ENCODE results near the gene GAS1. TPM values are rescaled to one million over a fixed set of nuclear protein-coding genes. Genes with fewer than 3 reads are reported as not detected.

Gene GAS1
- 56.5 to 70.3 TPM (median 70.0 TPM) in 3 replicates for total RNA-seq
- long read RNA-seq, transcript GAS1-201 (1 exons, 2,827 nt): major isoform, 67 of 67 reads
- long read RNA-seq, partial matches to known transcripts: 0 of 67 reads
- long read RNA-seq, other reads (novel, unspliced or antisense): 0 of 67 reads

- H3K27me3 Mint-ChIP-seq (ENCODE audit: low read depth): no peaks in the 10 kb centered on the region
These were observed at the start of gene GAS1 for GRCh38 chr9:86947146-86948073. Gene GAS1 (minus strand): TSS chr9:86947506. CDS start chr9:86946779, 727 bp downstream.

GRCh38 chr9:86994231-86994630 lies 46.9 kb upstream of the GAS1 start:
- Mint-ChIP-seq H3K27me3 (ENCODE audit: low read depth) (no peaks in the 10 kb centered on the region), H3K4me1 (ENCODE audit: low read depth) (peaks cover 6% of the 10 kb centered on the region), H3K4me3 (ENCODE audit: unreplicated experiment) (no peak overlapping the region), H3K27ac (ENCODE audit: unreplicated experiment) (no peak overlapping the region), H3K9me3 (ENCODE audit: low read depth) (no peaks in the 10 kb centered on the region), H3K36me3 (ENCODE audit: low read depth) (no peaks in the 10 kb centered on the region)
- TF ChIP-seq CTCF (IDR thresholded peaks at IDR 0.05): no peak
- DNase-seq (ENCODE audit: low spot score): no peak

More at GRCh38 chr9:86947146-86948073, at the start of gene GAS1:
- Mint-ChIP-seq H3K9me3 (ENCODE audit: low read depth) (peaks cover 9% of the 10 kb centered on the region), H3K27ac (ENCODE audit: unreplicated experiment) (peak within 1 kb of the TSS; percentile 85), H3K4me1 (ENCODE audit: low read depth) (peaks cover 48% of the 10 kb centered on the region), H3K4me3 (ENCODE audit: unreplicated experiment) (peak within 1 kb of the TSS; percentile 90), H3K36me3 (ENCODE audit: low read depth) (peaks cover 2% of the 10 kb centered on the region)
- peak; percentile 16 for TF ChIP-seq CTCF (IDR thresholded peaks at IDR 0.05)
- peak; percentile 95 for DNase-seq (ENCODE audit: low spot score)

- H3K4me3 Mint-ChIP-seq (ENCODE audit: unreplicated experiment): no peak overlapping the region
- H3K27me3 Mint-ChIP-seq (ENCODE audit: low read depth): no peaks in the 10 kb centered on the region
- TF ChIP-seq CTCF (IDR thresholded peaks at IDR 0.05): no peak
- no peak for DNase-seq (ENCODE audit: low spot score)
- no peak overlapping the region for H3K27ac Mint-ChIP-seq (ENCODE audit: unreplicated experiment)
- peaks cover 6% of the 10 kb centered on the region for H3K4me1 Mint-ChIP-seq (ENCODE audit: low read depth)
- H3K9me3 Mint-ChIP-seq (ENCODE audit: low read depth): no peaks in the 10 kb centered on the region
- H3K36me3 Mint-ChIP-seq (ENCODE audit: low read depth): no peaks in the 10 kb centered on the region
These were observed 46.5 kb upstream of the GAS1 start for GRCh38 chr9:86993830-86994229.

GRCh38 chr9:86991077-86991476 lies 43.8 kb upstream of the GAS1 start:
- Mint-ChIP-seq H3K27me3 (ENCODE audit: low read depth) (no peaks in the 10 kb centered on the region), H3K4me3 (ENCODE audit: unreplicated experiment) (no peak overlapping the region), H3K27ac (ENCODE audit: unreplicated experiment) (no peak overlapping the region), H3K36me3 (ENCODE audit: low read depth) (no peaks in the 10 kb centered on the region), H3K9me3 (ENCODE audit: low read depth) (no peaks in the 10 kb centered on the region), H3K4me1 (ENCODE audit: low read depth) (peaks cover 14% of the 10 kb centered on the region)
- no peak for TF ChIP-seq CTCF (IDR thresholded peaks at IDR 0.05)
- no peak for DNase-seq (ENCODE audit: low spot score)

- no peaks in the 10 kb centered on the region for H3K27me3 Mint-ChIP-seq (ENCODE audit: low read depth)
- H3K9me3 Mint-ChIP-seq (ENCODE audit: low read depth): no peaks in the 10 kb centered on the region
- H3K4me3 Mint-ChIP-seq (ENCODE audit: unreplicated experiment): no peak overlapping the region
- peaks cover 14% of the 10 kb centered on the region for H3K4me1 Mint-ChIP-seq (ENCODE audit: low read depth)
- H3K27ac Mint-ChIP-seq (ENCODE audit: unreplicated experiment): no peak overlapping the region
- DNase-seq (ENCODE audit: low spot score): no peak
- no peaks in the 10 kb centered on the region for H3K36me3 Mint-ChIP-seq (ENCODE audit: low read depth)
- no peak for TF ChIP-seq CTCF (IDR thresholded peaks at IDR 0.05)
These were observed 43.0 kb upstream of the GAS1 start for GRCh38 chr9:86990290-86990689.

All from chondrocyte (in vitro differentiated cells).